Right lobe of liver (tissue), 4 donors: ENCODE data around the gene VCX3A.

Source experiments
- POLR2A ChIP-seq: fragments of 450-650 bp; IDR thresholded peaks from one replicate; pipeline ENCODE4 v1.6.1; 2017; ENCODE audit warnings: antibody characterized with exemption, mild to moderate bottlenecking
- TF ChIP-seq, protein P1 (sequence below), 4 donors: fragments of 200-600 bp in 3 of 4; fragments of 450-650 bp in 1 of 4; IDR thresholded peaks; one replicate each; pipeline versions ENCODE4 v1.5.1 to v1.8.0; 2016 to 2022; ENCODE audit warnings: antibody characterized with exemption in 4 of 4, mild to moderate bottlenecking in 2 of 4
- donor health status: DM: no; HTN: no; CAD: no.
- donor health status: DM: no; HTN: no; CAD: no.
- donor health status: DM: no; HTN: yes; CAD: no.

DNA sequence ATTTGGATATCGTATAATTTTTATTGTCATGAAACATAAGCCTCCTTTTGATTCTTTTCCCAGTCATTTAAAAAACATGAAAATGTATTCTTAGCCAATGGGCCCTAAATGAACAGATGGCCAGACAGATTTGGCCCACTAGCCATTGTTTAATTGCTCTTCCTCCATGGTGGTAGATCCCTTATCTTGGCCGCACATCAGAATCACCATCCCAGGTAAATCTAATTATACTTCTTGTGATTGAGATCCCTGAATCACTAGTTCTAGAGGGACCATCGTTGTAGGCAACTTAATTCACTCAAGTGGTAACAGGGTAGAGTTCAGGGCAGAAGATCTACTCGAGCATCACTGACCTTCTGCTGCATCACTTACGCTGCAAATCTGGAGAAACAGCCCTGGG is 24.1 kb upstream of the VCX3A start:
- TF ChIP-seq, protein P1, sequence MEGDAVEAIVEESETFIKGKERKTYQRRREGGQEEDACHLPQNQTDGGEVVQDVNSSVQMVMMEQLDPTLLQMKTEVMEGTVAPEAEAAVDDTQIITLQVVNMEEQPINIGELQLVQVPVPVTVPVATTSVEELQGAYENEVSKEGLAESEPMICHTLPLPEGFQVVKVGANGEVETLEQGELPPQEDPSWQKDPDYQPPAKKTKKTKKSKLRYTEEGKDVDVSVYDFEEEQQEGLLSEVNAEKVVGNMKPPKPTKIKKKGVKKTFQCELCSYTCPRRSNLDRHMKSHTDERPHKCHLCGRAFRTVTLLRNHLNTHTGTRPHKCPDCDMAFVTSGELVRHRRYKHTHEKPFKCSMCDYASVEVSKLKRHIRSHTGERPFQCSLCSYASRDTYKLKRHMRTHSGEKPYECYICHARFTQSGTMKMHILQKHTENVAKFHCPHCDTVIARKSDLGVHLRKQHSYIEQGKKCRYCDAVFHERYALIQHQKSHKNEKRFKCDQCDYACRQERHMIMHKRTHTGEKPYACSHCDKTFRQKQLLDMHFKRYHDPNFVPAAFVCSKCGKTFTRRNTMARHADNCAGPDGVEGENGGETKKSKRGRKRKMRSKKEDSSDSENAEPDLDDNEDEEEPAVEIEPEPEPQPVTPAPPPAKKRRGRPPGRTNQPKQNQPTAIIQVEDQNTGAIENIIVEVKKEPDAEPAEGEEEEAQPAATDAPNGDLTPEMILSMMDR (IDR thresholded peaks at IDR 0.05): no peak
- TF ChIP-seq POLR2A: no peak
